ENCODE data around the gene KRTAP4-4. TPM values are rescaled to one million over a fixed set of nuclear protein-coding genes. Genes with fewer than 3 reads are reported as not detected.
"Not testable (repeated sequence)": the region's sequence is repeated elsewhere in the genome, so short reads cannot be mapped to it uniquely, and the experiment has no call there.

The KRTAP4-4 gene
- total RNA-seq, 4 donors from 2014 or later = not detected

DNA sequence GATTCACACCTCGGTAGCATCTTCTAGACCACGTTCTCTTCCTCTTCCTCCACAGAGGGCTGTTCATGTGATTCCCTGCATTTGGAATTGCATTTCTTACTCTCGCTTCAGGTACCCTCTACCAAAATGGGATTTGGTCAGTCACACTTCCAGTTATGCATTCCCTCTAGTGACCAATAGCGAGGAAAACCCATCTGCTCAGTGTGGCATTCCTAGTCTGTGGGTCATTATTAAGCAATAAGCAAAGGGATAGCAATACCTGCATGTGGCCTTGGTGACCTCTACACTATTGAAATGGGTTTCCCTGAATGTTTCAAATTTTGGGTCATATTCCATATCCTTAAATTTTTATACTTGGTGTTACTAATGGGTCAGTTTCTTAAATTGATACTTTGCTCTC lies 10.5 kb downstream of the KRTAP4-4 start:
- no peak overlapping the region for H3K4me3 ChIP-seq
- H3K36me3 ChIP-seq = no peaks in the 10 kb centered on the region
- 89% methylated on average over 4 of the region's 4 CpGs for WGBS
- H3K27ac ChIP-seq (replicated peaks in 1 of 4) = no peak overlapping the region
- DNase-seq (ENCODE audit: extremely low spot score) = no peak
- H3K27me3 ChIP-seq = peaks cover 0 to under 1% (median 0%) of the 10 kb centered on the region in 4 donors
- H3K9me3 ChIP-seq = no peaks in the 10 kb centered on the region
- TF ChIP-seq POLR2AphosphoS5 (IDR thresholded peaks at IDR 0.05) (no peak), EP300 (IDR thresholded peaks at IDR 0.05) (no peak), POLR2A (IDR thresholded peaks at IDR 0.05; ENCODE audit: low read depth) (no peak)
- TF ChIP-seq, protein P1, sequence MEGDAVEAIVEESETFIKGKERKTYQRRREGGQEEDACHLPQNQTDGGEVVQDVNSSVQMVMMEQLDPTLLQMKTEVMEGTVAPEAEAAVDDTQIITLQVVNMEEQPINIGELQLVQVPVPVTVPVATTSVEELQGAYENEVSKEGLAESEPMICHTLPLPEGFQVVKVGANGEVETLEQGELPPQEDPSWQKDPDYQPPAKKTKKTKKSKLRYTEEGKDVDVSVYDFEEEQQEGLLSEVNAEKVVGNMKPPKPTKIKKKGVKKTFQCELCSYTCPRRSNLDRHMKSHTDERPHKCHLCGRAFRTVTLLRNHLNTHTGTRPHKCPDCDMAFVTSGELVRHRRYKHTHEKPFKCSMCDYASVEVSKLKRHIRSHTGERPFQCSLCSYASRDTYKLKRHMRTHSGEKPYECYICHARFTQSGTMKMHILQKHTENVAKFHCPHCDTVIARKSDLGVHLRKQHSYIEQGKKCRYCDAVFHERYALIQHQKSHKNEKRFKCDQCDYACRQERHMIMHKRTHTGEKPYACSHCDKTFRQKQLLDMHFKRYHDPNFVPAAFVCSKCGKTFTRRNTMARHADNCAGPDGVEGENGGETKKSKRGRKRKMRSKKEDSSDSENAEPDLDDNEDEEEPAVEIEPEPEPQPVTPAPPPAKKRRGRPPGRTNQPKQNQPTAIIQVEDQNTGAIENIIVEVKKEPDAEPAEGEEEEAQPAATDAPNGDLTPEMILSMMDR (IDR thresholded peaks at IDR 0.05) = no peak
- intact Hi-C loops (cut with DNase I) = no loop called here
- no peaks in the 10 kb centered on the region for H3K4me1 ChIP-seq

DNA sequence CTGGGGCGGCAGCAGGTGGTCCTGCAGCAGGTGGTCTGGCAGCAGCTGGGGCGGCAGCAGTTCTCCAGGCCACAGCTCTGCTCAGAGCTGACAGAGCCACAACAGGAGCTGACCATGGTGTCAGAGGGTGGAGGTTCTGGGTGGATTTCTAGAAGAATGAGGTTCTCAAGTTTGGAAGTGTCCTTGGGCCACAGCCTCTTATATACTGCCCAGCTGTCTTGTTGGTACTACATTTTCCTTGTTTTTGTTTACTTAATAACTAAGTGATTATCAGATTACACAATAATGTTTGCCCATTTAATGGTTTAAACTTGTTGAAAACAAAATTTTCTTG lies 10.9 kb downstream of the KRTAP4-4 start, which contains the start of gene KRTAP4-5:
TSS of gene KRTAP4-5 (minus strand) at position 174 of the 334 bp plus-strand sequence. CDS start at position 116, 58 bp downstream.
- intact Hi-C loops (cut with DNase I) = no loop called here
- TF ChIP-seq POLR2A (IDR thresholded peaks at IDR 0.05; ENCODE audit: low read depth) (no peak), POLR2AphosphoS5 (IDR thresholded peaks at IDR 0.05) (no peak), EP300 (IDR thresholded peaks at IDR 0.05) (no peak)
- TF ChIP-seq, protein P1 (IDR thresholded peaks at IDR 0.05) = no peak
- H3K9me3 ChIP-seq = no peaks in the 10 kb centered on the region
- no CpG with 5 or more reads among the region's 2 CpGs for WGBS
- no peaks in the 10 kb centered on the region for H3K27me3 ChIP-seq
- H3K4me1 ChIP-seq = no peaks in the 10 kb centered on the region
- H3K36me3 ChIP-seq = no peaks in the 10 kb centered on the region
- H3K4me3 ChIP-seq = no peak within 1 kb of the TSS
- no peak for DNase-seq (ENCODE audit: extremely low spot score)
- no peak within 1 kb of the TSS for H3K27ac ChIP-seq (replicated peaks in 1 of 4)

DNA sequence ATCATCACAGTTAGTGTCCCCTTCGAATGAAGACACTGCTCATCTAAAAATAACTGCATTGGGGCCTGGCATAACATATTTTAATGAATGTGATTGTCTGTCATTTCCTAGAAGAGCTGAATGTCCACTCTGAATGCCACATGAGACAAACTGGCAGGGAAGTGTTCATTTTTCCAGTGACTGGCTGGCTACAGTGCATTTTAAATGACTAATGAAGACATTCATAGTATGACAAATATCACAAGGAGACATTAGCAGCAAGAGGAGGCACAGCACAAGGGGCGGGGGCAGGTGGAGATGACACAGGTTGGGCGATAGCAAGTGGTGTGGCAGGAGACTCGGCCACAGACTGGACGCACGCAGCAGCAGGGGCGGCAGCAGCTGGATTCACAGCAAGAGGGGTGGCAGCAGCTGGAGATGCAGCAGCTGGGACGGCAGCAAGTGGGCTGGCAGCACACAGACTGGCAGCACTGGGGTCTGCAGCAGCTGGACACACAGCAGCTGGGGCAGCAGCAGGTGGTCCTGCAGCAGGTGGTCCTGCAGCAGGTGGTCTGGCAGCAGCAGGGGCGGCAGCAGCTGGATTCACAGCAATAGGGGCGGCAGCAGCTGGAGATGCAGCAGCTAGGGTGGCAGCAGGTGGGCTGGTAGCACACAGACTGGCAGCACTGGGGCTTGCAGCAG lies 11.4 kb downstream of the KRTAP4-4 start:
- H3K9me3 ChIP-seq; H3K27me3 ChIP-seq; H3K4me1 ChIP-seq; H3K27ac ChIP-seq (replicated peaks in 1 of 4); DNase-seq (ENCODE audit: extremely low spot score); H3K36me3 ChIP-seq; intact Hi-C loops (cut with DNase I); H3K4me3 ChIP-seq: not testable (repeated sequence)
- WGBS = 82% methylated on average over 9 of the region's 10 CpGs

DNA sequence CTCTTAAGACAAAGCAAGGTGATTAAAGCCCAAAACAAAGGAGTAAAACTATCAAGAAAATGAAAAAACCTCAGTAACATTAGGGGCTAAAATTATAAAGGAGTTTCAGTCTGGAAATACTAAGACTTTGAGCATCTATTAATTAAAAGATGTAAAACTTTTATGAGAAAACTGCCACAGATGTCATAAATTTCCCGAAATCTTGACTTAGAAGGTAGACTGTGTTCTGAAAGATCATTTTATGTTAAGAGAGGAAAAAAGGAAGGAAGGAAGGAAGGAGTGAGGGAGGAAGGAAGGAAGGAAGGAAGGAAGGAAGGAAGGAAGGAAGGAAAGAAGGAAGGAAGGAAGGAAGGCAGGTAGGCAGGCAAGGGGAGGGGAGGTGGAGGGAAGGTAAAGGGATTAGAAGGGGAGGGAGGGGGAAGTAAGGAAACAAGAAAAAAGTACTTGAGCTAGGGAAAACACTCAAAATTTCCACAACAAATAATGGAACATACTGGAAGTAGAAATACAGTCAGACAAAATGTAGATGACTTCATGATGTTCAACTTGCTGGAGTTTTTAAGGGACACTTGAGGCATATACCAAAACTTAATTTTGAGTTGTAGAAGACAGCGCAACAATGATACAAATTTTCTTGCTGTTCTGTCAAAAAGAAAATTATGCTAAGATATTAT lies 12.9 kb downstream of the KRTAP4-4 start:
- TF ChIP-seq, protein P1 (IDR thresholded peaks at IDR 0.05) = no peak
- TF ChIP-seq POLR2A (IDR thresholded peaks at IDR 0.05; ENCODE audit: low read depth) (no peak), POLR2AphosphoS5 (IDR thresholded peaks at IDR 0.05) (no peak), EP300 (IDR thresholded peaks at IDR 0.05) (no peak)
- peaks cover 0 to 15% (median 7%) of the 10 kb centered on the region in 4 donors for H3K9me3 ChIP-seq
- H3K27ac ChIP-seq (replicated peaks in 1 of 4) = no peak overlapping the region
- no peaks in the 10 kb centered on the region for H3K36me3 ChIP-seq
- H3K27me3 ChIP-seq = no peaks in the 10 kb centered on the region
- H3K4me1 ChIP-seq = no peaks in the 10 kb centered on the region
- 73% methylated on average over 2 of the region's 2 CpGs for WGBS
- no peak for DNase-seq (ENCODE audit: extremely low spot score)
- no peak overlapping the region for H3K4me3 ChIP-seq
- intact Hi-C loops (cut with DNase I) = no loop called here

DNA sequence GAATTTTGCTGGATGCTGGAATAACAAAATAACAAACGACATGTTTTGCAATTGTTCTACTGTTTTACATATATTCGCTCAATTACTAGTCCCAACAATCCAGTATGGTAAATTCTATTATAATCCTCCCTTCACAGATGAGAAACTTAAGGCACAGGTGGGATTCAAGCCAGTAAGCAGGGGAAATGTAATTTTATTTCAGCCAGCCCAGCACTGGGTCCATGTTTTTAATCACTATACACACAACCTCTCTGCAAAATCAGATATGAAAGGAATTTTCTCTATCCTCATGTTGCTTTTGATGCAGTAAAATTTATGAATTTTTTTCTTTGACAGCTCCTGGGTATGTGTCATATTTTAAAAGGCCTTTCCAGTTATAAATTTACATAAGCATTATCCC lies 15.3 kb downstream of the KRTAP4-4 start:
- TF ChIP-seq EP300 (IDR thresholded peaks at IDR 0.05) = no peak
- no peak for TF ChIP-seq POLR2AphosphoS5 (IDR thresholded peaks at IDR 0.05)
- TF ChIP-seq POLR2A (IDR thresholded peaks at IDR 0.05; ENCODE audit: low read depth) = no peak
- TF ChIP-seq, protein P1 (IDR thresholded peaks at IDR 0.05) = no peak
- Histone ChIP-seq H3K36me3 (no peaks in the 10 kb centered on the region), H3K4me3 (no peak overlapping the region), H3K27me3 (no peaks in the 10 kb centered on the region), H3K9me3 (peaks cover 0 to 27% (median 8%) of the 10 kb centered on the region in 4 donors), H3K4me1 (no peaks in the 10 kb centered on the region), H3K27ac (replicated peaks in 1 of 4) (no peak overlapping the region)
- WGBS = 93% methylated on average over 2 of the region's 2 CpGs
- intact Hi-C loops (cut with DNase I) = no loop called here
- DNase-seq (ENCODE audit: extremely low spot score) = no peak
